Measurements from ENCODE around the gene ANK2. TPM values are rescaled to one million over a fixed set of nuclear protein-coding genes. Genes with fewer than 3 reads are reported as not detected.

The ANK2 gene
- total RNA-seq, 1 experiment from 2014 or later = 5.6 TPM

DNA sequence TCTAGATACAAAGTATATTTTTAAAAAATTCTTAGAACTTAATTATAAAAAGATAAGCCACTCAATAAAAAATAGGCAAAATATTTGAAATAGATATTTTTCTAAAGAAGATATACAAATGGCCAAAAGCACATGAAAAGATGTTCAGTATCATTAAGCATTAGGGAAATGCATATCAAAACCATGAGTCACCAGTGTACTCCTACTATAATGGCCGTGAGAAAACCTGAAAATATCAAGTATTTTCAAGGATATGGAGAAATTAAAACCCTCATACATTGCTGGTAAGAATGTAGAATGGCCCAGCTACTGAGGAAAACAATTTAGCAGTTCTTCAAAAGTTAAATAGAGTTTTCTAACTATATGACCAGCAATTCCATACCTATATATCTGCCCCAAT, 374.2 kb downstream of the ANK2 start:
- BruUV-seq (replicated peaks) = no TSS peak

More for the DNA sequence above, 374.2 kb downstream of the ANK2 start:
- Histone ChIP-seq H3K9me2 (ENCODE audit: insufficient read depth) (no peaks in the 10 kb centered on the region), H3K27me3 (ENCODE audit: insufficient read depth, low read length) (no peaks in the 10 kb centered on the region), H2AFZ (ENCODE audit: low read depth, low read length, poor library complexity, severe bottlenecking) (no peak overlapping the region), H3K36me3 (ENCODE audit: control insufficient read depth in 1 of 2, insufficient read depth in 2 of 2, low read length in 2 of 2) (no peaks in the 10 kb centered on the region), H3K4me3 (replicated peaks in 1 of 2; ENCODE audit: low read depth in 1 of 2, low read length in 2 of 2) (no peak overlapping the region), H3K4me2 (ENCODE audit: low read length) (no peak overlapping the region), H3K9ac (ENCODE audit: low read length) (no peak overlapping the region), H3K9me3 (ENCODE audit: control insufficient read depth in 1 of 2, insufficient read depth in 1 of 2, low read depth in 1 of 2, low read length in 2 of 2) (peaks cover 6 to 12% of the 10 kb centered on the region in 2 experiments; a peak in 2 of 4 replicates), H3K27ac (ENCODE audit: low read depth, low read length) (no peak overlapping the region), H3K79me2 (ENCODE audit: insufficient read depth, low read length) (no peaks in the 10 kb centered on the region), H4K20me1 (ENCODE audit: insufficient read depth) (no peaks in the 10 kb centered on the region), H3K4me1 (ENCODE audit: control insufficient read depth in 1 of 2, insufficient read depth in 2 of 2, low read length in 2 of 2) (no peaks in the 10 kb centered on the region)
- ATAC-seq (no peak), DNase-seq (ENCODE audit: low read depth, low spot score) (no peak)
- no peak for TF ChIP-seq FOSL1 (IDR thresholded peaks at IDR 0.05; ENCODE audit: low read depth)
- no peak for TF ChIP-seq ZFX (IDR thresholded peaks at IDR 0.05)
- no peak for TF ChIP-seq REST (IDR thresholded peaks at IDR 0.05; ENCODE audit: low read depth)
- TF ChIP-seq POLR2A (IDR thresholded peaks at IDR 0.05; ENCODE audit: borderline replicate concordance, extremely low read depth, insufficient read depth, insufficient read length) = no peak
- TF ChIP-seq YY1 (IDR thresholded peaks at IDR 0.05; ENCODE audit: extremely low read depth, insufficient replicate concordance, low read depth, low read length) = no peak
- no peak for TF ChIP-seq ATF3 (IDR thresholded peaks at IDR 0.05)
- no peak for TF ChIP-seq CBX3 (IDR thresholded peaks at IDR 0.05; ENCODE audit: low read depth)
- TF ChIP-seq SIN3A (IDR thresholded peaks at IDR 0.05; ENCODE audit: low read depth) = no peak
- TF ChIP-seq SRF (IDR thresholded peaks at IDR 0.05; ENCODE audit: low read depth) = no peak
- no peak for TF ChIP-seq CEBPB (IDR thresholded peaks at IDR 0.05; ENCODE audit: low read depth)
- no peak for TF ChIP-seq ELF1 (IDR thresholded peaks at IDR 0.05; ENCODE audit: borderline replicate concordance, low read depth)
- no peak for TF ChIP-seq EZH2phosphoT487 (IDR thresholded peaks at IDR 0.05; ENCODE audit: borderline replicate concordance)
- no peak for TF ChIP-seq TCF7L2 (IDR thresholded peaks at IDR 0.05; ENCODE audit: borderline replicate concordance, extremely low read depth, insufficient read depth, insufficient read length)
- TF ChIP-seq, protein P1, sequence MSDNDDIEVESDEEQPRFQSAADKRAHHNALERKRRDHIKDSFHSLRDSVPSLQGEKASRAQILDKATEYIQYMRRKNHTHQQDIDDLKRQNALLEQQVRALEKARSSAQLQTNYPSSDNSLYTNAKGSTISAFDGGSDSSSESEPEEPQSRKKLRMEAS (IDR thresholded peaks at IDR 0.05) = no peak
- TF ChIP-seq RAD21 (IDR thresholded peaks at IDR 0.05; ENCODE audit: low read depth) = no peak
- TF ChIP-seq, protein P2, sequence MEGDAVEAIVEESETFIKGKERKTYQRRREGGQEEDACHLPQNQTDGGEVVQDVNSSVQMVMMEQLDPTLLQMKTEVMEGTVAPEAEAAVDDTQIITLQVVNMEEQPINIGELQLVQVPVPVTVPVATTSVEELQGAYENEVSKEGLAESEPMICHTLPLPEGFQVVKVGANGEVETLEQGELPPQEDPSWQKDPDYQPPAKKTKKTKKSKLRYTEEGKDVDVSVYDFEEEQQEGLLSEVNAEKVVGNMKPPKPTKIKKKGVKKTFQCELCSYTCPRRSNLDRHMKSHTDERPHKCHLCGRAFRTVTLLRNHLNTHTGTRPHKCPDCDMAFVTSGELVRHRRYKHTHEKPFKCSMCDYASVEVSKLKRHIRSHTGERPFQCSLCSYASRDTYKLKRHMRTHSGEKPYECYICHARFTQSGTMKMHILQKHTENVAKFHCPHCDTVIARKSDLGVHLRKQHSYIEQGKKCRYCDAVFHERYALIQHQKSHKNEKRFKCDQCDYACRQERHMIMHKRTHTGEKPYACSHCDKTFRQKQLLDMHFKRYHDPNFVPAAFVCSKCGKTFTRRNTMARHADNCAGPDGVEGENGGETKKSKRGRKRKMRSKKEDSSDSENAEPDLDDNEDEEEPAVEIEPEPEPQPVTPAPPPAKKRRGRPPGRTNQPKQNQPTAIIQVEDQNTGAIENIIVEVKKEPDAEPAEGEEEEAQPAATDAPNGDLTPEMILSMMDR (IDR thresholded peaks at IDR 0.05 in 2 of 3, conservative IDR thresholded peaks at IDR 0.05 in 1 of 3; ENCODE audit: borderline replicate concordance in 1 of 3, insufficient read depth in 1 of 3, low read depth in 2 of 3, low read length in 2 of 3) = no peak
- intact Hi-C loops (cut with micrococcal nuclease) = no loop called here
- ChIA-PET POLR2A (no interaction called here), RAD21 (ENCODE audit: low non-redundant PET in 1 of 2, low total read pairs in 2 of 2, uncharacterized antibody in 2 of 2, unreplicated experiment in 2 of 2) (no interaction called here), CTCF (no interaction called here)
